ENCODE data around the gene FGD6.

DNA sequence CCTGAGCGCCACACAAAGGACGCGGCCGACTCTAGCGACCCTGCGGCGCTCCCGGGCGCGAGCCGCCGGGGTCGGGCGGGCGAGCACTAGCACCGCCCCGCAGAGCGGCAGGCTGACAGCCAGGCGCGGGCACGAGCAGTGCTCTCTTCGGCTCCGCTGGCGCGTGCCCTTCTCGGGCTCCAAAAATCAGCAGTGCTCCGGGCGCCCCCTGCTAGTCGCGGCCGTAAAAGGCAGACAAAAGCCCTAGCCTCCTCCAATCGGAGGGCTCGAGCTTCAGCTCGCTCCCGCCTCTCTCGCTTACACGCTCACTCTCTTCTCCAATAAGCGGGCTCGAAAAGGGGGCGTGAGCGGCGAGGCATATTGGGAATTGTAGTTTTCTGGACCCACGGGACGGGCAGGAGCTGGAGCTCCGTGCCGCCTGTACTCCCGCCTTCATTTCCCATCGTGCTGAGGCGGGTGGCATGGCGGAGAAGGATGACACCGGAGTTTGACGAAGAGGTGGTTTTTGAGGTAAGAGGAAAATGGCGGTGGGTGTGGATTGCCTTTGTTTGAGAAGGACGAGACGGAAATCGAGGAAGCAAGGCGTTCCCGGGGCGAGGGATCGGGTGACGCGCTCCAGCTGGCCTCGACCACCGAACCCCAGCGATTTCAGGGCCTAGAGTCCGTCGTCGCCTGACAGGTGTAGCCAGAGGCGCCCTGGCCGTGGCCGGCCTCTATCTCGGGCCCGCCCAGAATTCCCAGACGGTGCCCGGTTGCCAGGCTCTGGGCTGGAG lies at the start of gene FGD6, which contains the start of gene VEZT:
- TF ChIP-seq POLR2AphosphoS5 (IDR thresholded peaks at IDR 0.05; ENCODE audit: low read depth, low read length) (peak; percentile 80), SIN3A (IDR thresholded peaks at IDR 0.05; ENCODE audit: borderline replicate concordance, insufficient read depth, low read depth, low read length) (peak; percentile 90; the same call in 1 of the 2 replicates), TCF7L2 (IDR thresholded peaks at IDR 0.05; ENCODE audit: low read depth, low read length) (peak; percentile 85)
- TF ChIP-seq, protein P1, sequence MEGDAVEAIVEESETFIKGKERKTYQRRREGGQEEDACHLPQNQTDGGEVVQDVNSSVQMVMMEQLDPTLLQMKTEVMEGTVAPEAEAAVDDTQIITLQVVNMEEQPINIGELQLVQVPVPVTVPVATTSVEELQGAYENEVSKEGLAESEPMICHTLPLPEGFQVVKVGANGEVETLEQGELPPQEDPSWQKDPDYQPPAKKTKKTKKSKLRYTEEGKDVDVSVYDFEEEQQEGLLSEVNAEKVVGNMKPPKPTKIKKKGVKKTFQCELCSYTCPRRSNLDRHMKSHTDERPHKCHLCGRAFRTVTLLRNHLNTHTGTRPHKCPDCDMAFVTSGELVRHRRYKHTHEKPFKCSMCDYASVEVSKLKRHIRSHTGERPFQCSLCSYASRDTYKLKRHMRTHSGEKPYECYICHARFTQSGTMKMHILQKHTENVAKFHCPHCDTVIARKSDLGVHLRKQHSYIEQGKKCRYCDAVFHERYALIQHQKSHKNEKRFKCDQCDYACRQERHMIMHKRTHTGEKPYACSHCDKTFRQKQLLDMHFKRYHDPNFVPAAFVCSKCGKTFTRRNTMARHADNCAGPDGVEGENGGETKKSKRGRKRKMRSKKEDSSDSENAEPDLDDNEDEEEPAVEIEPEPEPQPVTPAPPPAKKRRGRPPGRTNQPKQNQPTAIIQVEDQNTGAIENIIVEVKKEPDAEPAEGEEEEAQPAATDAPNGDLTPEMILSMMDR (IDR thresholded peaks at IDR 0.05), result peak; percentile 88
- TF ChIP-seq, protein P2, sequence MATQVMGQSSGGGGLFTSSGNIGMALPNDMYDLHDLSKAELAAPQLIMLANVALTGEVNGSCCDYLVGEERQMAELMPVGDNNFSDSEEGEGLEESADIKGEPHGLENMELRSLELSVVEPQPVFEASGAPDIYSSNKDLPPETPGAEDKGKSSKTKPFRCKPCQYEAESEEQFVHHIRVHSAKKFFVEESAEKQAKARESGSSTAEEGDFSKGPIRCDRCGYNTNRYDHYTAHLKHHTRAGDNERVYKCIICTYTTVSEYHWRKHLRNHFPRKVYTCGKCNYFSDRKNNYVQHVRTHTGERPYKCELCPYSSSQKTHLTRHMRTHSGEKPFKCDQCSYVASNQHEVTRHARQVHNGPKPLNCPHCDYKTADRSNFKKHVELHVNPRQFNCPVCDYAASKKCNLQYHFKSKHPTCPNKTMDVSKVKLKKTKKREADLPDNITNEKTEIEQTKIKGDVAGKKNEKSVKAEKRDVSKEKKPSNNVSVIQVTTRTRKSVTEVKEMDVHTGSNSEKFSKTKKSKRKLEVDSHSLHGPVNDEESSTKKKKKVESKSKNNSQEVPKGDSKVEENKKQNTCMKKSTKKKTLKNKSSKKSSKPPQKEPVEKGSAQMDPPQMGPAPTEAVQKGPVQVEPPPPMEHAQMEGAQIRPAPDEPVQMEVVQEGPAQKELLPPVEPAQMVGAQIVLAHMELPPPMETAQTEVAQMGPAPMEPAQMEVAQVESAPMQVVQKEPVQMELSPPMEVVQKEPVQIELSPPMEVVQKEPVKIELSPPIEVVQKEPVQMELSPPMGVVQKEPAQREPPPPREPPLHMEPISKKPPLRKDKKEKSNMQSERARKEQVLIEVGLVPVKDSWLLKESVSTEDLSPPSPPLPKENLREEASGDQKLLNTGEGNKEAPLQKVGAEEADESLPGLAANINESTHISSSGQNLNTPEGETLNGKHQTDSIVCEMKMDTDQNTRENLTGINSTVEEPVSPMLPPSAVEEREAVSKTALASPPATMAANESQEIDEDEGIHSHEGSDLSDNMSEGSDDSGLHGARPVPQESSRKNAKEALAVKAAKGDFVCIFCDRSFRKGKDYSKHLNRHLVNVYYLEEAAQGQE (IDR thresholded peaks at IDR 0.05; ENCODE audit: insufficient read depth in 1 of 2, low read depth in 2 of 2, low read length in 1 of 2), result no peak

All from Panc1 (cell line).